MCF 10A (cell line): ENCODE measurements around the gene IKZF5. TPM values are rescaled to one million over a fixed set of nuclear protein-coding genes. Genes with fewer than 3 reads are reported as not detected.

Experiments used
- Bru-seq: library from RNA; stranded (reverse); fragments of 400-500 nt; gene quantifications from one replicate; lab custom pipeline; 2021; lab: Mats Ljungman, UMichigan
- BruChase-seq, 2 experiments: library from RNA; stranded (reverse); fragments of 400-500 nt; gene quantifications; one replicate each; lab custom pipeline; 2021; lab: Mats Ljungman, UMichigan
- BruUV-seq: library from RNA; stranded (reverse); fragments of 400-500 nt; replicated peaks from 2 replicates; lab custom pipeline; 2021; lab: Mats Ljungman, UMichigan
- CTCF ChIA-PET: fragments of 300-600 bp; sonication (Branson Sonifier 250); formaldehyde crosslinking; extraction: SDS; loops from one replicate; lab custom pipeline; 2021; ENCODE audit warnings: antibody characterized with exemption, inconsistent platforms; lab: Yijun Ruan, JAX
- POLR2A ChIA-PET: fragments of 300-600, 350-650 bp; sonication (Branson Sonifier 250); formaldehyde crosslinking; extraction: SDS; loops from one replicate; lab custom pipeline; 2020; ENCODE audit warnings: antibody characterized with exemption, inconsistent platforms; lab: Yijun Ruan, JAX
- DNase-seq: peaks from one replicate; pipeline ENCODE4 v3.0.0-alpha.2; 2018; ENCODE audit not compliant: unreplicated experiment
- H3K27ac Mint-ChIP-seq: one replicate; pipeline ENCODE4 v1.8.0; 2022; ENCODE audit warnings: mild to moderate bottlenecking, low read depth, mixed read lengths; ENCODE audit not compliant: unreplicated experiment
- H3K27me3 Mint-ChIP-seq: one replicate; pipeline ENCODE4 v1.8.0; 2022; ENCODE audit warnings: mixed read lengths; ENCODE audit not compliant: insufficient read depth, unreplicated experiment
- H3K36me3 Mint-ChIP-seq: one replicate; pipeline ENCODE4 v1.8.0; 2022; ENCODE audit warnings: mild to moderate bottlenecking, moderate library complexity, mixed read lengths; ENCODE audit not compliant: insufficient read depth, unreplicated experiment
- H3K4me1 Mint-ChIP-seq: one replicate; pipeline ENCODE4 v1.8.0; 2022; ENCODE audit warnings: mixed read lengths; ENCODE audit not compliant: insufficient read depth, unreplicated experiment
- H3K4me3 Mint-ChIP-seq: one replicate; pipeline ENCODE4 v1.8.0; 2022; ENCODE audit warnings: mild to moderate bottlenecking, moderate library complexity, mixed read lengths; ENCODE audit not compliant: unreplicated experiment
- H3K9me3 Mint-ChIP-seq: one replicate; pipeline ENCODE4 v1.8.0; 2022; ENCODE audit warnings: mixed read lengths; ENCODE audit not compliant: unreplicated experiment
- CTCF ChIP-seq: fragments of 200-600 bp; IDR thresholded peaks from one replicate; pipeline ENCODE4 v1.8.0; 2022; ENCODE audit warnings: antibody characterized with exemption, mild to moderate bottlenecking; ENCODE audit not compliant: unreplicated experiment
- intact Hi-C: fragments of 100-400 bp; cut with micrococcal nuclease; formaldehyde crosslinking; loops from 2 replicates; pipeline ENCODE4 v1.14.1; 2022
- long read RNA-seq: library from polyadenylated mRNA; stranded (forward); transcript quantifications from one replicate; pipeline ENCODE4 v2.0.0, GENCODE V29; 2022
- total RNA-seq: library from RNA; stranded (reverse); gene quantifications from 2 replicates; pipeline ENCODE4 v1.2.3, GENCODE V29; 2022

The IKZF5 gene, protein sequence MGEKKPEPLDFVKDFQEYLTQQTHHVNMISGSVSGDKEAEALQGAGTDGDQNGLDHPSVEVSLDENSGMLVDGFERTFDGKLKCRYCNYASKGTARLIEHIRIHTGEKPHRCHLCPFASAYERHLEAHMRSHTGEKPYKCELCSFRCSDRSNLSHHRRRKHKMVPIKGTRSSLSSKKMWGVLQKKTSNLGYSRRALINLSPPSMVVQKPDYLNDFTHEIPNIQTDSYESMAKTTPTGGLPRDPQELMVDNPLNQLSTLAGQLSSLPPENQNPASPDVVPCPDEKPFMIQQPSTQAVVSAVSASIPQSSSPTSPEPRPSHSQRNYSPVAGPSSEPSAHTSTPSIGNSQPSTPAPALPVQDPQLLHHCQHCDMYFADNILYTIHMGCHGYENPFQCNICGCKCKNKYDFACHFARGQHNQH
- total RNA-seq = 10.3 and 16.4 TPM in 2 replicates
- Bru-seq, nascent RNA = percentile 90 among the genes with signal in this experiment
- BruChase-seq, experiment 1, labeled RNA remaining after a 6-hour chase = percentile 79 among the genes with signal in this experiment
- BruChase-seq, experiment 2, labeled RNA remaining after a 2-hour chase = percentile 87 among the genes with signal in this experiment
- long read RNA-seq, full-length matches to known transcripts = 44 of 62 reads
- long read RNA-seq, partial matches to known transcripts = 1 of 62 reads
- long read RNA-seq, other reads (novel, unspliced or antisense) = 17 of 62 reads

GRCh38 chr10:123008355-123009104 lies at the start of gene IKZF5, which contains the start of gene ACADSB:
Gene IKZF5, minus strand, starts transcription at chr10:123008795. Its CDS starts 10,170 bp downstream, at chr10:122998625.
Gene ACADSB, plus strand, starts transcription at chr10:123009006. Its CDS starts 24 bp downstream, at chr10:123009030.
- intact Hi-C loops = loop anchor here (1.0 kb wide), 1 partner anchor 54 kb away; the partner anchor contains the start of gene C10orf88
- no TSS peak for BruUV-seq
- no peak for TF ChIP-seq CTCF
- H3K4me3 Mint-ChIP-seq = peak within 1 kb of the TSS; percentile 97
- ChIA-PET POLR2A (interaction anchor here (0.6 to 4.9 kb wide), 21 partner anchors 8 to 1473 kb away, joined by 3 to 75 read pairs (median 4); partner anchors contain the start of genes BUB3, C10orf88, PLEKHA1 and PSTK), CTCF (interaction anchor here (0.6 to 1.9 kb wide), 5 partner anchors 10 to 1373 kb away, joined by 3 to 6 read pairs (median 5); no protein-coding TSS in a partner anchor)
- DNase-seq = peak; percentile 98
- no peaks in the 10 kb centered on the region for H3K27me3 Mint-ChIP-seq
- peaks cover 10% of the 10 kb centered on the region for H3K36me3 Mint-ChIP-seq
- peaks cover 18% of the 10 kb centered on the region for H3K4me1 Mint-ChIP-seq
- H3K9me3 Mint-ChIP-seq = no peaks in the 10 kb centered on the region
- peak within 1 kb of the TSS; percentile 100 for H3K27ac Mint-ChIP-seq

DNA sequence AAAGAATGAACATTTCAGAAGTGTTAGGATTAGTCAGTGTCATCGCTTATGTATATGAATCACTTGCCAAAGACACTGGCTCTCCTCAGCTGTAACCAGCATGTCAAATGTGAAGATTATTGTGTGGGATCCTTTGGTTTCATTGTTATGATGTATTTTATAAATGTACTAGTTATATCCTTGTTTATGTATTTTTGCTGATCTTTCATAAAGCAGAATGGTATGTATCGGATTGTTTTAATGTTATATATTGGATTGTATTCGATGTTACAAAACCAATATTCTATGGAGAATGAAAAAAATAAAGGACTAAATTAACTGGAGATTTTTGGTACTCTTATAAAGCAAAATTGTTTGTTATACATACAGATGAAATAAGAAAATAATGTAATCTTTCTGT lies 49.4 kb upstream of the IKZF5 start:
- TF ChIP-seq CTCF = no peak
- intact Hi-C loops = no loop called here
- ChIA-PET CTCF (interaction anchor here (0.6 kb wide), 1 partner anchor 506 kb away, joined by 4 read pairs; no protein-coding TSS in a partner anchor), POLR2A (interaction anchor here (1.6 kb wide), 1 partner anchor 12 kb away, joined by 4 read pairs; no protein-coding TSS in a partner anchor)
- H3K9me3 Mint-ChIP-seq = no peaks in the 10 kb centered on the region
- DNase-seq = no peak
- no peaks in the 10 kb centered on the region for H3K4me1 Mint-ChIP-seq
- H3K27me3 Mint-ChIP-seq = no peaks in the 10 kb centered on the region
- H3K36me3 Mint-ChIP-seq = peaks cover 2% of the 10 kb centered on the region
- BruUV-seq = no TSS peak
- H3K27ac Mint-ChIP-seq = no peak overlapping the region
- no peak overlapping the region for H3K4me3 Mint-ChIP-seq

DNA sequence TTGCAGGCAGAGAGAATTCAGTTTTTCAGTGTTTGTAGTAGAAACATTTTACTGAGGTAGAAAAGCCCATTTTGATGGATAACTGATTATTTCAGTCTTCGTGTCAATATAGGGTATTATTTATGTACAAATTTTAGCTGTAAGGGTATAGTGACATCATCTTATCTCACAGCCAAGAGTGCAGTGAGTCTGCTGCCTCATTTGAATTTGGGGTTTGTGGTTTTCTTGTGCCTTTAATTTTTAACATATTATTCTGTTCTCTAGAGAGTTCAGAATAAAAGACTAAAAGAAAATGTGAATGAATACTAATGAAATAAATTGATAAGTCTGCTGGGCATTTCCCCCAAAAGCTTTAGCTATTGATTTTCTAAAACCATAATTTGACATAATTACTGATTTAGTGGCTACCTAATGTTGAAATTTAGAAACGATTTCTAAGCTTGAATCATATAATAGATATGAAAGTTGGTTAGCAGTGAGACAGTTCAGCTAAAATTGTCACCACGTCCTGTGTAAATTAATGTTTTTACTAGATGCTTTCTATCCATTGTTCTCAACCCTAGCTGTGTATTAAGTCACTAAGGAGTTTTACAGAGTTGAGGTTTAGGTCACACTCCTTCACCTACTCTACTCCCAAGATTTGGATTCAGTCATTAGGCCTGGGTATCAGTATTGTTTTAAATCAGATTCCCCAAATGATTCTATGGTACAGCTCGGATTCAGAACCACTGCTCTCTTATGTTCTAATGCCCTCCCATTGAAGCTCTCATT lies 37.6 kb upstream of the IKZF5 start:
- BruUV-seq = no TSS peak
- Mint-ChIP-seq H3K27ac (no peak overlapping the region), H3K4me3 (no peak overlapping the region), H3K4me1 (no peaks in the 10 kb centered on the region), H3K27me3 (no peaks in the 10 kb centered on the region), H3K36me3 (peaks cover 13% of the 10 kb centered on the region), H3K9me3 (no peaks in the 10 kb centered on the region)
- DNase-seq = no peak
- CTCF ChIA-PET = interaction anchor here (0.8 to 4.5 kb wide), 9 partner anchors 8 to 514 kb away, joined by 3 to 17 read pairs (median 5); no protein-coding TSS in a partner anchor
- intact Hi-C loops = no loop called here
- POLR2A ChIA-PET = interaction anchor here (0.8 to 1.0 kb wide), 2 partner anchors 12 to 36 kb away, joined by 3 to 4 read pairs; no protein-coding TSS in a partner anchor
- no peak for TF ChIP-seq CTCF
